ENCODE results near the gene MUS81.
A peak's percentile ranks its signal among the peaks of the same experiment; 100 is the strongest.
"Not testable (repeated sequence)": the region's sequence is repeated elsewhere in the genome, so short reads cannot be mapped to it uniquely, and the experiment has no call there.

Gene MUS81

DNA sequence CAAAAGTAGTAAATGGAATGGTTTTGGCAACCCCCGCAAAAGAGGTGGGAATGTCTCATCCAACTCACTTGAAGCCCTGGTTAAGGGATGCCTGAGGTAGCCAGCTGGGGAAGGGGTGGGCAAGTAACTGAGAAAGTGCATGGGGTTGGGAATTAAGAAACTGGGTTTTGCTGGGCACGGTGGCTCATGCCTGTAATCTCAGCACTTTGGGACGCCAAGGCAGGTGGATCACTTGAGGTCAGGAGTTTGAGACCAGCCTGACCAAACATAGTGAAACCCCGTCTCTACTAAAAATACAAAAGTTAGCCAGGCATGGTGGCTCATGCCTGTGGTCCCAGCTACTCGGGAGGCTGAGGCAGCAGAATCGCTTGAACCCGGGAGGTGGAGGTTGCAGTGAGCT is 11.5 kb upstream of the MUS81 start:
- not testable (repeated sequence) for DNase-seq

DNA sequence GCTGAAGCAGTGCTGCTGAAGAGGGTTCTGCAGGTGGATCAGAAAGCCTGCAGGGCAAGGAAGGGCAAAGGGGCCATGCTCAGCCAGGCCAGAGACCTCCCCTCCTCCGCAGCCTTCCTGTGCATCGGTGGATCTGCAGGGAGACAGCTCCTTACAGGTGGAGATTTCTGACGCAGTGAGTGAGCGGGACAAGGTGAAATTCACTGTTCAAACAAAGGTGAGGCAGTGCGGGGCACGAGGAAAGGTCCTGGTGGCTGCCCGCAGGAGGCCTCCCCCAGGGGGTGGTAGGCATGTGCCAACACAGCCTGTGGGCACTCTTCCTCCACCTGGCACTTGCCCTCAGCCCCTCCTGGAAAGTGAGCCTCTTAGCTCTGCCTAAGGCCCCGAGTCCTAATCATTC is 10.9 kb upstream of the MUS81 start:
- no peak for DNase-seq

DNA sequence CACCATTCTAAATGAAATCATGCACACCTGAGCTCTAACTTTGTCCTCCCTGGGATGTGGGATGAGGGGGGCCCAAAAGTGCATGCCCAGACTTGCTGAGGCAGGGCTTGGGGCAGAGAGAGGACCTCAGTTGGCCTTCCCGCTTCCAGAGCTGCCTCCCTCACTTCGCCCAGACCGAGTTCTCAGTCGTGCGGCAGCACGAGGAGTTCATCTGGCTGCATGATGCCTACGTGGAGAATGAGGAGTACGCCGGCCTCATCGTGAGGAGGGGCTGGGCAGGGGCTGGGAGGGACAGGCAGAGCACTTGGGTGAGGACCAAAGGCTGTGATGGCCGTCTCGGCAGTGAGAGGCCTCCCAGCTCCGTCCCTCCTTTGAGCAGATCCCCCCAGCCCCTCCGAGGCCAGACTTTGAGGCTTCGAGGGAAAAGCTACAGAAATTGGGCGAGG is 10.4 kb upstream of the MUS81 start:
- DNase-seq, result no peak

DNA sequence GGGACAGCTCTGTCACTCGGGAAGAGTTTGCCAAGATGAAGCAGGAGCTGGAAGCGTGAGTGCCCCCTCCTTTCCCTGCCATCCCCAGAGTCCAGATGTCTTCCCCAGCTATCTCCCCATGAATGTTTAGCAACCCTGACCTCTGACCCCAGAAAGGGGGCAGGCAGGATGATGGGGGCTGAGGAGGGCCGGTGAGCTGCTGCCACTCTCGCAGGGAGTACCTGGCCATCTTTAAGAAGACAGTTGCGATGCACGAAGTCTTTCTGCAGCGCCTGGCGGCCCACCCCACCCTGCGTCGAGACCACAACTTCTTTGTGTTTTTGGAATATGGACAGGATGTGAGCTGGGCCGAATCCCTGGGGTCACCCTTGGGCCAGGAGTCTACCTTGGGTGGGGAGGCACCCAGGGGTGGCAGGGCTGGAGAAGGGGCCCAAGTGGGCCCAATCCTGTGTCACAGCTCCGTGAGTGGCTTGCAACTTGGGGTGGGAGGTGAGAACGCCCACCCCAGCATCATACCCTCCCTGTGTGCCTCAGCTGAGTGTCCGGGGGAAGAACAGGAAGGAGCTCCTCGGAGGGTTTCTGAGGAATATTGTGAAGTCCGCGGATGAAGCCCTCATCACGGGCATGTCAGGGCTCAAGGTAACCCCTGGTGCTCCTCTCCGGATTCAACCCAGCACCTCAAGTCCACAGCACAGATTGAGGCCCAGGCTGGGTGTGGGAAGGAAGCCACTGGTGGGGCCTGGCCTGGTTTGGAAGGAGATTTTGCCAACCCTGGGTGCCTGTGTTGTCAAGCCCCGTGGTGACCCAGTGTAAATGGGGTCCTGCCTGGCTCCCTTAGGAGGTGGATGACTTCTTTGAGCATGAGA is 9.8 kb upstream of the MUS81 start:
- no peak for DNase-seq

DNA sequence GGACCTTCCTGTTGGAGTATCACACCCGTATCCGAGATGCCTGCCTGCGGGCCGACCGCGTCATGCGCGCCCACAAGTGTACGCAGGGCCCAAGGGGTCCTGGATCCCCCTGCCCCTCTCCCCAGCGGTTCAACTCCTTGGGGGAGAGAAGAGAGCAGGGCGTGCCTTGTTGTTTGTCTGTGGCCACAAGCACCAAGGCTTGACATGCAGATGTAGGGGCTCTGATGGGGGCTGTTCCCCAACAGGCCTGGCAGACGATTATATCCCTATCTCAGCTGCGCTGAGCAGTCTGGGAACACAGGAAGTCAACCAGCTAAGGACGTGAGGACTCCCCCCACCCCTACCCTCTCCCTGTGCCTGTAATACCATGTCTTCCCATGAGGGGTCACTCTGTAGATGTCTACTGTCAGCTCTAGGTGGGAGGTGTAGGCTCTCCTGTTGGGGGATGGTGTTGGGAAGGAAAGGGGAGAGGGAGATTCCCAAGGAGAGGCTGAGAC is 9.1 kb upstream of the MUS81 start:
- DNase-seq, result peak; percentile 63

DNA sequence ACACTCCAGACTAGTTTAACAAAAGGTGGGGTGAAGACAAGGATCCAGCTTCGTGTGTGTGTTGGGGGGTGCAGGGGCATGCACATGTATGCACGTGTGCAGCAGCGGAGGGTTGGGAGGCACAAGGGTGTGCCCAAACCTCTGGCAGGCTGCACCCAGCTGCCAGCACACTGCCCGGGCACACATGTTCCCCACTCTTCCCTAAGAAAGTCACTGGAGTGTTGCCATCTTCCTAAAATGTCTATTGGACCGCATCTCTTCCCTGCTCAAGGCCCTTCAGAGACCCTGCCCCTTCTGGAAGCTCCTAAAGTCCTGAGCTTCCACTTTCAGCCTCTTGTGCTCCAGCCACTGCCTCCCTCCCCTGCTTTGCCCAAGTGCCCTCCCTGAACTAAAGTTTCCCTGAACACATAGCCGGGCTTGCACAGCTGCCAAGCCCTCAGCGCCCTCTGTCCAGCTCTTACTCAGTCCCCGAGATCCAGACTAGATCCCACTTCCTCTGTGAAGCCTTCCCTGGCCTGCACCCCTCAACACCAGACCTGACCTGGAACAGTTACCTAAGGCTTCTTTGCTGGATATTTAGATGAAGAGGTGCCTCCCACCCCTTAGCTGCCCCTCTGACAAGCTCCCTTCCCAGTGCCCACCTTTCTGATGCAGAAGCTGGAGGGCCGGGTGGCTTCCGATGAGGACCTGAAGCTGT is 8.3 kb upstream of the MUS81 start:
- no peak for DNase-seq

DNA sequence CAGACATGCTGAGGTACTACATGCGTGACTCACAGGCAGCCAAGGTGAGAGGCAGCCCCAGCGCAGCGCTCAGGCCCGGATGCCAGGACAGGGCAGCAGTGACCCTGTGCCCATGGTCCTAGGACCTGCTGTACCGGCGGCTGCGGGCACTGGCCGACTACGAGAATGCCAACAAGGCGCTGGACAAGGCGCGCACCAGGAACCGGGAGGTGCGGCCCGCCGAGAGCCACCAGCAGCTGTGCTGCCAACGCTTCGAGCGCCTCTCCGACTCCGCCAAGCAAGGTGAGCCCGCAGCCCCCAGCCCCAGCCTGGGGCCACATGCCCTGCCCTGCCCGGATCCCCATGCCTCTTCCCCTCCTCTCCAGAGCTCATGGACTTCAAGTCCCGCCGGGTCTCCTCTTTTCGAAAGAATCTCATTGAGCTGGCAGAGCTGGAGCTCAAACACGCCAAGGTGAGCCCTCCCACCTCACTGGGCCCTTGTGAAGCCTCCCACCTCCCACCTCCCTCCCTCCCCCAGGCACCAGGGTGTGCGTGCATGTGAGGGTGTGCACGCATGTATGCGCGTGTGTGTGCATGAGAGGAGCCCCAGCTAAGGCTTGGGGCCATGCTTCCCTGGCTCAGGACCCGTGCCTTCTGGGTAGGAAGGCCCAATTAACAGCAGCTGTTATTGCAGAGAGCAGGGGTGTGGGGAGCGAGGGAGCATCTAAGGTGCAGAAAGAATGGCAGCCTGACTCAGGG is 7.6 kb upstream of the MUS81 start:
- DNase-seq, result no peak

DNA sequence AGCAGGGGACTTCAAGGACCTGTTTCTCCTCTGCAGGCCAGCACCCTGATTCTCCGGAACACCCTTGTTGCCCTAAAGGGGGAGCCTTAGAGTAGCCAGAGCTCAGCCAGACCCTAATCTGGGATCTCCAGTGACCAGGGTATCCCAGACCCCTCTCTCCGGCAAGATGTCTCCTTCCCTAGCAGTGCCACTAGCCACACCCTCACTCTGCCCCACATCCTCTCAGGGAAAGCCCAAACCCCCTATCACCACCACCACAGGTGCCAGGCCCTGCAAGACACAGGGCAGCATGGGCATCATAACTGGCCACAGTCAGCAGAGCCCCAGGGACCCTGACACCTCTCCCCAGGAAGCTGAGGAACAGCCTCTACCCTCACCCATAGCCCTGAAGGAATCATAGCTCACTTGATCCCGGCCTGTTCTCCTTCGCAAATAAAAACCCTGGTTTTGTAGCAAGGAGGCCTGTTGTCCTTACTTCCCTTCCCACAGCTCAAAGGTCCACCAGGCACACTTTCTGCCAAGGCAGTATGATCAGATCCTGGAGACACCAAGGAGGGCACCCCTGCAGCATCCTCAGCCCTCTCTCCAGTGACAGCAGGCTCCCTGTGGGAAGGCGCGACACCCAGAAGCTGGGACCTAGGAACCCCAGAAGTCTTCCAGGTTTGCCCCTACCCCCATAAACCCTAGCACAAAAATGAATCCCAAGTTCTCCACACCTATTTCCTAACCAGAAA is 6.8 kb upstream of the MUS81 start:
- DNase-seq, result no peak

DNA sequence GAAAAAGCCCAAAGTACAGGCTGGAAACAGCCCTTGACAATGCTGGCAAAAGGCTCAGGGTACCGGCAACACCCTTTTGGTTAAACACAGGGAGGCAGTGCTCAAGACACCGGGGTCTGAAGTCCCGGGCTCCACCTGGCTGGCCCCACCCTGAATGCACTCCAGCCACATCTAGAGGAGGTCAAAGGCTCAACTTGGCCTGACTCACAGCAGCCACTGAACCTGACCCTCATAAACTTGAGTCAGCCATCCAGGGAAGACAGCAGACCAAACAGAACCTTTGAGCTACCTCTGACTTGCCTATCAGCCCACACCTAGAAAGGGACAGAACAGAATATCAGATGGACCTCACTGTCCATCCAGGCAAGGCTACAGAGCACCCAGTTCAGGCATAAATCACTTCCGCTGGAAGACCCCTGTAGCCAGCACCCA is 6.1 kb upstream of the MUS81 start:
- DNase-seq, result no peak

DNA sequence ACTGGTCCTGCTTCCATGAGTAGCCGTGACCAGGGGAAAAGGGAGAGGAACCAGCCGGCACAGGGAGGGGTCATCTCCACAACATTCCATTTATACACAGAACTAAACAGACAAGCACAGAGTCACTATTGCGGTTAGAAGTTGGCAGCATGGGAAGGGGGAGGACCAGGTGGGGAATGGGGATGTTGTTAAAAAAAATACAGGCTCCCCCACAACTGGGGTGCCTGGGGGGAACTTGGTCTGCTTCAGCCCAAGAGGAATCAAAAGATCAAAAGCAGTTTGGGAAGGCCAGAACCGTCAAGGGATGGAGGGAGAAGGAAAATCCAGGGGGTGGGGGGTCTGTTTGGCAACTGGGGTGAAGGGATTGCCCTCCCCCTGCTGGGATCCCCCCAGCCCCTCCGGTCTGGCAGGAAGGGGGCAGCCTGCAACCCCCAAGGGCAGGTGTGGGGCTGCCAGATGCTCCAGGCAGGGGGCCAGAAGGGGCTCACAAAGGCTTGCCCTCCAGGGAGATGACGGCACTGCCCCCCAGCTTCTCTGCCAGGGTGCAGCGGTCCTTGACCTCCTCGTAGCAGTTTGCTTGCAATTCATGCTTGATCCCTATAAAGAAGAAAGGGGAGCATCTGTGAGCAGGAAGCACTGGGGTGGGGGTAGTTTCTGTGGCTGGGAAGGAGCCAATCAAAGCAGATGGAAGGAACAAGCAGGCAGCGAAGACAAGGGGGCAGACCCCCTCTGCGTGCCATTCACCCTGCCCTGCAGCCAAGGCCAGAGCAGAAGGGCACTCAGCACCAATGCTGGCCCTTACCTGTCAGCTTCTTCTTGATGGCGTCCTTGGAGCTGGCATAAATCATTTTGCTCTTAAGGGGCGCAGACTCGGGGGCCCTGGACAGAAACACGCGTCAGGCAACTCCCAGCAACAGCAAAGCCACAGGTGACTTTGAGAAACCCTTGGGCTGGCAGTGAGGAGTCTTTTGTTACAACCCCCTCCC is 5.1 kb upstream of the MUS81 start:
- DNase-seq, result no peak

DNA sequence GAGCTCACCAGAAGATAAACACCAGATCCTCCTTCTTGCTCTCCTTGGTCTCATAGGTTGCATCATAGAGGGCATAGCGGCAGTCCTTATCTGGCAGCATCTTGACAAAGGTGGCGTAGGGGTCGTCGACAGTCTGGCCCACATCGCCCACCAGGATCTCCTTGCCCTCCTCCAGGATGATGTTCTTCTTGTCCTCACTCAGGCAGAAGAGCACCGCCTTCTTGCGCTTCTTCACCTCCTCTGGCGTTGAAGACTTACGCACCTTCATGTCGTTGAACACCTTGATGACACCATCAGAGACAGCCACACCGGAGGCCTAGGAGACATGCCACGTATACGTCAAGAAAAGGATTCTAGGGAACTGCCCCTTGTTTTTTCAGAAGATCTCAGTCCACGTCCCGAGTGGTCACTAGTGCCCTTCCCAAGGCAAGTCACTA is 4.3 kb upstream of the MUS81 start:
- DNase-seq, result no peak

DNA sequence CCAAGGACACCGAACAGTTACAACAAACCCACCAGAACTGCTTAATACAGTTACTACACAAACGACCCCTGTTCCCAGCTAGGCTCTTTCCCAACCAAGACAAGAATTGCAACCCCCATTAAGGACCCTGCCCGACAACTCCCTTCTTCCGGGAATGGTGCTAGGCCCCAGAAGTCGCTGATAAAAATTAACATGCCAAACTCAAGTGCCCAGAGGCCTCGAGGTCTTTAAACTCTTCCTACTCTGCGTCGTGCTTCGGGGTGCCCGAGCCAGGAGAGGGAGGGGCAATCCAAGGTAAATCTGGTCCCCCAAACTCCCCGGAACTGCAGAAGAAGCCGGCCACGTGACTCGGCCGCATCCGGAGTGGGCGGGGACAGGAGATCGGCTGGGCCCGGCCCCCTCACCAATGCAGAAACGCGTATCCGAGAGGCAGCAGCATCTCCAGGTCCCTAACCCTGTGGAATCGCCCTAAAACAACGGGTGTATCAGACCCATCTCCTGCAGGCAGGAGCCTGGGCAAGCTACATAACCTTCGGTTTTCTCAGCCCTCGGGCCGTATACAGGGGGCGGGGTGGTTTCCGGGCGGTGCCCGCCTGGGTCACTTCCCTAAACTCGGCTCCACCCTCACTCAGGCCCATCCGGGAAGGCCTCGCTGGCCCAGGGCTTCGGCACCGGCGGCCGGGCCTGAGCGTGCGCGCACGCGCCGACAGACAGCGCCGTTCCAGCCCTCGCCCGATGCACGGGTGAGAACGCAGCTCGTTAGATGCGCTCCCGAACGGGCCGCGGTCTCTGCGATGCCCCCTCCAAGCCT is 3.3 kb upstream of the MUS81 start:
- peak; percentile 88 for DNase-seq

DNA sequence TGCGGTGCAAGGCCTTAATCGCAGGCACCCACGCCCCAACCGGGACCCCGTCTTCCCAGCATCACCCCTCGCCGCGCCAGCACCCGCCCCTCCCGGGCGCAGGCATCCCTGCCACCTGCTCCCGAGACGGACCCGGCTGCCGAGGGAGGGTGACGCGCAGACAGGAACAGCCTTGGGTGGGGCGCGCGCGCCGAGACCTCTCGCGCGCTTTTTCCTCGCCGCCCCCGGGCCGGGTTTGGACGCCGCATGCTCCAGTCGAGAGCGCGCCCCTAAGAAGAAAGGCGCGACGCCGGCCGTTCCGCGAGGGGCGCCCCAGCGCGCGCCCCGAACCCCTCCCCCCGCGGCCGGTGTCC is 2.8 kb upstream of the MUS81 start:
- no peak for DNase-seq

DNA sequence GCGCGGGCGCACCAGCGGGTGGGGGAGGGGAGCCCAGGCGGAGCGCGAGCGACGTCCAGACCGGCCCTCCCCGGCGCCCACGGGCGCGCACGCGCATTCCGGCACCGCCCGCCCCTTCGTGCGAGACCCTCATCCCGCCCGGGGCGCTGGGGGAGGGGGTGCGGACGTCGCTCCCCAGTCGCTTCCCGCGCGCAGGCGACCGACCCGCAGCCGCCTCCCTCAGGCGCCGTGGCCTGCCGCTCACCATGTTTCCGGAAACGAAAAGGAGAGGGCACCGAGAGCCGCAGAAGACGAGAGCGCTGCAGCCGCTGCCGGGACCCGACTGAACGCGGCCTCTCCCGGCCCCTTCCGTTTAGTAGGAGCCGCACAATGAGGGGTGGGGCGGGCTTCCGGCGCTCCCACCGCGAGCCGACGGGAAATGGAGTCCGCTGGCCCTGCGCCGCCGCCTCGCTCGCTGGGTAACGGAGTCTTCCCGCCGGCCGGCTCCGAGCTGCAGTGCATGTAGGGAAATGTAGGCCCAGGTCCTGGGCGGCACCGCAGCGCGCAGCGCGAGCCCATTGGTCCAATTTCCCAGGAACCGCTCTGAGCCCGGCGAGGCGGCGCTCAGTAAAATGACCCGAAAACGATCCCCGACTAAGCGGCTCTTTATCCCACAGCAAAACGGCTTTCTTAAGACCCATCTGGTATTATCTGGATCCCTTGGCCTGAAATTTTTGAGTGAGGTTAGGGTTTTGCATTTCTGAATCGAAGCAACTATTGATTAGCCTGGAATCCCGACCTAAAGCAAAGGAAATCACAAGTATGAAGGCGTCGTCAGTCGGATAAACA is 2.2 kb upstream of the MUS81 start, which contains the start of gene CFL1:
Gene CFL1 (minus strand): TSS at position 328 of the 828 bp plus-strand sequence. CDS start 81 bp downstream, at position 247.
- peak; percentile 99 for DNase-seq

DNA sequence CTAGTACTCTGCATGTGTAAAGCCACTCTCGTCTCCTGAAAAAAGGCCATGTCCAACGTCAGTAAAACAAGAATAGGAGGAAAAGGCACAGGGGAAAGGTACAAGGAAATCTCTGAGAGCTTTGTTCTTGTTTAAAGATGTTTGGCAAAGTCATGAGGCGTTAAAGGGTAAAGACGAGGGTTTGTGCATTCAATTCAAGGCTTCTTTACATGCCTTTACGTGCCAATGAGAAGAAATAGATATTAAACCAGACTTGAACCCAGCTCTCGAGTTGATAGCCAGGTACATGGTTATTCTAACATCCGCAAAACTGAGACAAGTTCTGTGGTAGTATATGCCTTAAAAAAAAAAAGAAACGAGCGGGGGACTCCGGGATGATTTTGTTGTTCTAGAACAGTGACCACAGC is 1.5 kb upstream of the MUS81 start:
- DNase-seq, result no peak

DNA sequence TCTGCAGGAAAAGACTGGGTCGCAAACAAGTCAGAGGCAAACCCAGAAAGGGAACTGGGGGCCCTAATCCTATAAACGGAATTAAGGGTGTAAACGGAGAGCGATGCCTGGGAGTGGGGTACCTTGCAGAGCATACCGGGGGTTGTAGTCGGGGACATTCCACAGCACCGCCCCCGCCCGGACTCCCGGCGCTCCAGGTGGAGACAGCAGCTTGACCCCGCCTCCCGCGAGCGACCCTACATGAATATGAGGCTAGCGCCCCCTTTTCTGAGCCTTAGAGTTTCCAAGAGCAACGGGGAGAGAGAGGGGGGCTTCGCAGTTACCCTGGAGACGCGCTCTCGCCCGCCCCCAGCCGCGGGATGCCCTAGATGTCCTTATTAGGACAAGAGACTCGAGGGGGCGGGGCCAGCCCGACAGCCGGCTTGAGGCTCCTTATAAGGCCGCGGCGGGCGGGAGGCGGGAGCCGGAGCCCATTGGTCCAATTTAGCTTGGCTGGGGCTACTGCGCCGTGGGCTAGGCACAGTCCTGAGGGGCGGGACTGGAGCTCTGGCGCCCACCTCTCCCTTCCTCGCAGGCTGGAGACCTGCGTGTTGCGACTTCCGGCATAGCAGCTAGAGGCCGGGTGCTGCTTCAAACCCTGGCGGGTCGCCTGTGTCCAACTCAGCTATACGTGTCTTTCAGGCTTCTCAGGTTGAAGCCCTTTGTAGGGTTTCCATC is 980 bp upstream of the MUS81 start:
- peak; percentile 99 for DNase-seq

DNA sequence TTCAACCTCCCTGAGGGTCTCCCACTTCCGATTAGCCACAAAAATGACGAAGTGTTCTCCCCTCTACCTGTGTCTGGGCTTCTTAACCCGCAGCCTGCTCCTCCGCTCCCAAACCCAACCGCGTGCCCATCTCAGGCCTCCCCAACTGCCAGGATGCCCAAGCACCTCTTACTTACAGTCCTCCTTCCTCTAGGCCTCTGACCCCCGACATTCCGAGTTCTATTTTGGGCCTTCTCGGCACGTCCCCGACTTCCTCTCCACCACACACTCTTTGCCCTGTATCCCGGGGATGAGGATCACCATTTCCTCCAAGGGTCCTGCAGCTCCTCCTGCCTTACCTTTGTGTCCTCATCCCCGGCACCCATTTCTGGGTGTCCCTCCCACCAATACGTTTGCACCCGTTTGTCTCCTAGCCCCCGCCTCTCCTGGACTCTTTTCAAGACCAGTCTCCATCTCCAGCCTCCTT is 388 bp upstream of the MUS81 start:
- DNase-seq, result no peak

DNA sequence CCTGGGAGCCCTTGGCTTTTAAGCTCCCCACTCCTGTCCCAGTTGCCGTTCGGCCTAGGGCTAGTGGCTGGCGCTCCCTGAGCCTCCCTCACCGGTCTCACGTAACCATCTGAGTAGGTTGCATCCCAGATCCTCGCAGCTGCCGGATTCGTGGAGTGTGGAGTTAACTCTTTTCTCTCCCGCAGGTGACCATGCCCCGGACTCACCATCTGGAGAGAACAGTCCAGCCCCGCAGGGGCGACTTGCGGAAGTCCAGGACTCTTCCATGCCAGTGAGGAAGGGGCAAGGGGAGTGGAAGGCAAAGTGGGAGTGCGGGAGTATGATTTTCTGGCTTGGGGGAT is 902 bp downstream of the MUS81 start:
- DNase-seq, result no peak
